ENCODE measurements around the gene INVS. TPM values are rescaled to one million over a fixed set of nuclear protein-coding genes. Genes with fewer than 3 reads are reported as not detected.

The INVS gene
- total and polyA plus RNA-seq, 2 experiments from 2014 or later = 8.5 to 17.0 TPM

- Histone ChIP-seq H3K4me3 (no peak overlapping the region), H3K27ac (no peak overlapping the region), H3K9ac (no peak overlapping the region), H3K9me2 (ENCODE audit: insufficient read depth) (no peaks in the 10 kb centered on the region), H3K9me3 (ENCODE audit: low read depth) (no peaks in the 10 kb centered on the region), H4K20me1 (ENCODE audit: insufficient read depth) (no peaks in the 10 kb centered on the region), H3K4me2 (ENCODE audit: unreplicated experiment) (no peak overlapping the region), H3K36me3 (ENCODE audit: low read depth) (no peaks in the 10 kb centered on the region), H3K27me3 (replicated peaks; ENCODE audit: insufficient read depth) (no peaks in the 10 kb centered on the region), H3K79me2 (ENCODE audit: insufficient read depth) (peaks cover 14% of the 10 kb centered on the region; the same call in 1 of the 2 replicates), H3F3A (ENCODE audit: insufficient read depth) (no peaks in the 10 kb centered on the region), H3K4me1 (ENCODE audit: insufficient read depth) (no peaks in the 10 kb centered on the region), H2AFZ (no peak overlapping the region)
- 94 to 99% methylated on average over 2 of the region's 2 CpGs for WGBS, 2 experiments (ENCODE audit: low coverage in 1 of 2, low lambda C conversion rate in 2 of 2, missing lambda C conversion rate in 2 of 2)
- TF ChIP-seq EZH2 (IDR thresholded peaks at IDR 0.05; ENCODE audit: insufficient read depth, poor library complexity, severe bottlenecking) (no peak), EZH2phosphoT487 (IDR thresholded peaks at IDR 0.05; ENCODE audit: insufficient read depth, low read depth) (no peak)
- in situ Hi-C loops (cut with MboI) = no loop called here
- no peak for DNase-seq
Observed at GRCh38 chr9:100120286-100120685, 21.2 kb downstream of the INVS start.

- peaks cover 10% of the 10 kb centered on the region; the same call in 1 of the 2 replicates for H3K79me2 ChIP-seq (ENCODE audit: insufficient read depth)
- no peak for DNase-seq
- H3K9me3 ChIP-seq (ENCODE audit: low read depth) = no peaks in the 10 kb centered on the region
- no peak overlapping the region for H2AFZ ChIP-seq
- H3K27ac ChIP-seq = no peak overlapping the region
- no peak overlapping the region for H3K4me3 ChIP-seq
- no peak for TF ChIP-seq EZH2phosphoT487 (IDR thresholded peaks at IDR 0.05; ENCODE audit: insufficient read depth, low read depth)
- no peak for TF ChIP-seq EZH2 (IDR thresholded peaks at IDR 0.05; ENCODE audit: insufficient read depth, poor library complexity, severe bottlenecking)
- no peaks in the 10 kb centered on the region; the same call in 1 of the 2 replicates for H3K36me3 ChIP-seq (ENCODE audit: low read depth)
- H3K4me2 ChIP-seq (ENCODE audit: unreplicated experiment) = no peak overlapping the region
- H3K9me2 ChIP-seq (ENCODE audit: insufficient read depth) = no peaks in the 10 kb centered on the region
- peaks cover 7% of the 10 kb centered on the region; the same call in 1 of the 2 replicates for H3F3A ChIP-seq (ENCODE audit: insufficient read depth)
- H4K20me1 ChIP-seq (ENCODE audit: insufficient read depth) = no peaks in the 10 kb centered on the region
- no peak overlapping the region for H3K9ac ChIP-seq
- WGBS, 2 experiments (ENCODE audit: low coverage in 1 of 2, low lambda C conversion rate in 2 of 2, missing lambda C conversion rate in 2 of 2) = 97 to 98% methylated on average over 2 of the region's 2 CpGs
- no peaks in the 10 kb centered on the region; the same call in 1 of the 2 replicates for H3K4me1 ChIP-seq (ENCODE audit: insufficient read depth)
- no peaks in the 10 kb centered on the region for H3K27me3 ChIP-seq (replicated peaks; ENCODE audit: insufficient read depth)
- in situ Hi-C loops (cut with MboI) = no loop called here
Observed at GRCh38 chr9:100125236-100125635, 26.2 kb downstream of the INVS start.

- H3K9me3 ChIP-seq (ENCODE audit: low read depth) = no peaks in the 10 kb centered on the region
- no peaks in the 10 kb centered on the region for H3K9me2 ChIP-seq (ENCODE audit: insufficient read depth)
- H3K4me3 ChIP-seq = no peak overlapping the region
- H3K36me3 ChIP-seq (ENCODE audit: low read depth) = no peaks in the 10 kb centered on the region; the same call in 1 of the 2 replicates
- H3K27ac ChIP-seq = no peak overlapping the region
- H3K79me2 ChIP-seq (ENCODE audit: insufficient read depth) = peaks cover 10% of the 10 kb centered on the region; the same call in 1 of the 2 replicates
- H3F3A ChIP-seq (ENCODE audit: insufficient read depth) = peaks cover 7% of the 10 kb centered on the region; the same call in 1 of the 2 replicates
- no peak overlapping the region for H2AFZ ChIP-seq
- H3K4me2 ChIP-seq (ENCODE audit: unreplicated experiment) = no peak overlapping the region
- no peaks in the 10 kb centered on the region for H4K20me1 ChIP-seq (ENCODE audit: insufficient read depth)
- DNase-seq = peak; percentile 8
- in situ Hi-C loops (cut with MboI) = no loop called here
- H3K9ac ChIP-seq = no peak overlapping the region
- H3K4me1 ChIP-seq (ENCODE audit: insufficient read depth) = no peaks in the 10 kb centered on the region; the same call in 1 of the 2 replicates
- WGBS, 2 experiments (ENCODE audit: low coverage in 1 of 2, low lambda C conversion rate in 2 of 2, missing lambda C conversion rate in 2 of 2) = 29 to 42% methylated on average over 2 of the region's 2 CpGs
- no peaks in the 10 kb centered on the region for H3K27me3 ChIP-seq (replicated peaks; ENCODE audit: insufficient read depth)
- TF ChIP-seq EZH2 (IDR thresholded peaks at IDR 0.05; ENCODE audit: insufficient read depth, poor library complexity, severe bottlenecking) (no peak), EZH2phosphoT487 (IDR thresholded peaks at IDR 0.05; ENCODE audit: insufficient read depth, low read depth) (no peak)
Observed at GRCh38 chr9:100125910-100126309, 26.9 kb downstream of the INVS start.

GRCh38 chr9:100126423-100126822 lies 27.4 kb downstream of the INVS start:
- Histone ChIP-seq H3K9me2 (ENCODE audit: insufficient read depth) (no peaks in the 10 kb centered on the region), H3K4me2 (ENCODE audit: unreplicated experiment) (no peak overlapping the region), H3K4me1 (ENCODE audit: insufficient read depth) (no peaks in the 10 kb centered on the region; the same call in 1 of the 2 replicates), H2AFZ (no peak overlapping the region), H3K4me3 (no peak overlapping the region), H3K27me3 (replicated peaks; ENCODE audit: insufficient read depth) (no peaks in the 10 kb centered on the region), H3K36me3 (ENCODE audit: low read depth) (no peaks in the 10 kb centered on the region; the same call in 1 of the 2 replicates), H3K9ac (no peak overlapping the region), H4K20me1 (ENCODE audit: insufficient read depth) (no peaks in the 10 kb centered on the region), H3F3A (ENCODE audit: insufficient read depth) (peaks cover 7% of the 10 kb centered on the region; the same call in 1 of the 2 replicates), H3K9me3 (ENCODE audit: low read depth) (no peaks in the 10 kb centered on the region), H3K27ac (no peak overlapping the region), H3K79me2 (ENCODE audit: insufficient read depth) (peaks cover 10% of the 10 kb centered on the region; the same call in 1 of the 2 replicates)
- in situ Hi-C loops (cut with MboI) = no loop called here
- TF ChIP-seq EZH2 (IDR thresholded peaks at IDR 0.05; ENCODE audit: insufficient read depth, poor library complexity, severe bottlenecking) (no peak), EZH2phosphoT487 (IDR thresholded peaks at IDR 0.05; ENCODE audit: insufficient read depth, low read depth) (no peak)
- 98% methylated on average over 2 of the region's 2 CpGs for WGBS, 2 experiments (ENCODE audit: low coverage in 1 of 2, low lambda C conversion rate in 2 of 2, missing lambda C conversion rate in 2 of 2)
- no peak for DNase-seq

All from GM23248 (cell line).